Measurements from ENCODE around the gene SMOC2. TPM values are rescaled to one million over a fixed set of nuclear protein-coding genes. Genes with fewer than 3 reads are reported as not detected.

SMOC2 gene
- total and polyA plus RNA-seq, 2 of the 4 experiments (the other 2 are of a cell fraction) = not detected

DNA sequence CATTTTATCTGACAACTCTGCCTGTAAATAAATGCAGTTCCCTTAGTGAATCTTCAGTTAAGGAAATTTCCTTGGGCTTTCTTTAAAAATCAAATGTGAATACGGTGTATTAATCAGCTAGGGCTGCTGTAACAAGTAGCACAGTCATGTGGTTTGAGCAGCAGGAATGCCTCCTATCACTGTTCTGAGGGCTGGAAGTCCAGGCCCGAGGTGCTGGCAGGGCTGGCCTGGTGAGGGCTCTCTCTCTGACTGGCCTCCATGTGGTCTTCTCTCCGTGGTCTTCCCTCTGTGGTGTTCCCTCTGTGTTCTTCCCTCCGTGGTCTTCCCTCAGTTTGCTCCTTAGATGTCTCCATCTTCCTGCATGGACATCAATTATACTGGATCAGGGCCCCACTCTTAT is 124.1 kb downstream of the SMOC2 start:
- WGBS, 2 experiments (ENCODE audit: extremely low coverage in 2 of 2, insufficient read length in 1 of 2) = 33% methylated on average over 1 of the region's 4 CpGs; no CpG with 5 or more reads in 1 of the 2 experiments

More for the DNA sequence above, 124.1 kb downstream of the SMOC2 start:
- Histone ChIP-seq H3K4me1 (ENCODE audit: control insufficient read depth, insufficient read depth, low read length) (no peaks in the 10 kb centered on the region), H2BK20ac (ENCODE audit: low read depth, low read length) (no peak overlapping the region), H2AFZ (replicated peaks; ENCODE audit: low read length, poor library complexity) (no peak overlapping the region), H2AK5ac (ENCODE audit: low read depth, low read length) (no peak overlapping the region), H4K8ac (ENCODE audit: low read depth in 2 of 2, low read length in 2 of 2) (no peak overlapping the region), H2AK9ac (replicated peaks; ENCODE audit: low read depth, low read length, poor library complexity) (no peak overlapping the region), H4K5ac (ENCODE audit: low read depth, low read length) (no peak overlapping the region), H4K20me1 (ENCODE audit: insufficient read depth, low read length) (no peaks in the 10 kb centered on the region), H3K56ac (ENCODE audit: extremely low read depth, insufficient read depth, low read length) (no peak overlapping the region), H2BK15ac (ENCODE audit: low read depth, low read length) (no peak overlapping the region), H3K9ac (ENCODE audit: low read depth, low read length) (no peak overlapping the region), H3K9me3 (ENCODE audit: control insufficient read depth, insufficient read depth, low read length) (peaks cover 21% of the 10 kb centered on the region), H3K23ac (ENCODE audit: low read depth, low read length) (no peak overlapping the region), H2BK5ac (ENCODE audit: low read depth, low read length, poor library complexity, severe bottlenecking) (no peak overlapping the region), H3K79me1 (ENCODE audit: low read depth in 1 of 2, low read length in 2 of 2) (no peaks in the 10 kb centered on the region), H3K4ac (ENCODE audit: low read depth, low read length) (no peak overlapping the region), H3K36me3 (ENCODE audit: control insufficient read depth, insufficient read depth, low read length) (no peaks in the 10 kb centered on the region), H3K27me3 (ENCODE audit: control insufficient read depth, insufficient read depth, low read length) (no peaks in the 10 kb centered on the region), H3K18ac (ENCODE audit: low read depth, low read length) (no peak overlapping the region), H4K91ac (ENCODE audit: insufficient read depth, low read depth, low read length) (no peak overlapping the region), H3K4me2 (ENCODE audit: low read depth, low read length) (no peak overlapping the region), H3K27ac (ENCODE audit: insufficient read depth, low read length) (no peak overlapping the region), H3K4me3 (ENCODE audit: insufficient read depth, low read depth, low read length) (no peak overlapping the region), H3K9me1 (ENCODE audit: insufficient read depth, low read length) (no peaks in the 10 kb centered on the region), H3K14ac (replicated peaks; ENCODE audit: low read depth, low read length) (no peak overlapping the region), H2BK120ac (ENCODE audit: low read depth, low read length) (no peak overlapping the region)
- DNase-seq = no peak
- ChIA-PET CTCF (no interaction called here), POLR2A (ENCODE audit: unreplicated experiment) (no interaction called here)
- TF ChIP-seq SMC3 (IDR thresholded peaks at IDR 0.05; ENCODE audit: low read depth, low read length) (no peak), MXI1 (IDR thresholded peaks at IDR 0.05; ENCODE audit: borderline replicate concordance, low read depth, low read length) (no peak), RCOR1 (IDR thresholded peaks at IDR 0.05; ENCODE audit: insufficient replicate concordance, low read length) (no peak), MAFK (IDR thresholded peaks at IDR 0.05; ENCODE audit: low read depth, low read length) (no peak), NFE2L2 (IDR thresholded peaks at IDR 0.05; ENCODE audit: low read depth, low read length) (no peak), RFX5 (IDR thresholded peaks at IDR 0.05; ENCODE audit: low read depth, low read length) (no peak), MAZ (IDR thresholded peaks at IDR 0.05; ENCODE audit: borderline replicate concordance, low read depth, low read length) (no peak), POLR2A (IDR thresholded peaks at IDR 0.05; ENCODE audit: low read depth, low read length) (no peak), FOS (IDR thresholded peaks at IDR 0.05; ENCODE audit: low read depth, low read length) (no peak), CEBPB (IDR thresholded peaks at IDR 0.05; ENCODE audit: low read depth, low read length) (no peak), RAD21 (IDR thresholded peaks at IDR 0.05; ENCODE audit: low read length) (no peak), CHD1 (IDR thresholded peaks at IDR 0.05; ENCODE audit: low read depth, low read length) (no peak), BHLHE40 (IDR thresholded peaks at IDR 0.05; ENCODE audit: low read depth, low read length) (no peak)
- TF ChIP-seq, protein P1, sequence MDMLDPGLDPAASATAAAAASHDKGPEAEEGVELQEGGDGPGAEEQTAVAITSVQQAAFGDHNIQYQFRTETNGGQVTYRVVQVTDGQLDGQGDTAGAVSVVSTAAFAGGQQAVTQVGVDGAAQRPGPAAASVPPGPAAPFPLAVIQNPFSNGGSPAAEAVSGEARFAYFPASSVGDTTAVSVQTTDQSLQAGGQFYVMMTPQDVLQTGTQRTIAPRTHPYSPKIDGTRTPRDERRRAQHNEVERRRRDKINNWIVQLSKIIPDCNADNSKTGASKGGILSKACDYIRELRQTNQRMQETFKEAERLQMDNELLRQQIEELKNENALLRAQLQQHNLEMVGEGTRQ (IDR thresholded peaks at IDR 0.05; ENCODE audit: low read depth, low read length) = no peak
- TF ChIP-seq, protein P2, sequence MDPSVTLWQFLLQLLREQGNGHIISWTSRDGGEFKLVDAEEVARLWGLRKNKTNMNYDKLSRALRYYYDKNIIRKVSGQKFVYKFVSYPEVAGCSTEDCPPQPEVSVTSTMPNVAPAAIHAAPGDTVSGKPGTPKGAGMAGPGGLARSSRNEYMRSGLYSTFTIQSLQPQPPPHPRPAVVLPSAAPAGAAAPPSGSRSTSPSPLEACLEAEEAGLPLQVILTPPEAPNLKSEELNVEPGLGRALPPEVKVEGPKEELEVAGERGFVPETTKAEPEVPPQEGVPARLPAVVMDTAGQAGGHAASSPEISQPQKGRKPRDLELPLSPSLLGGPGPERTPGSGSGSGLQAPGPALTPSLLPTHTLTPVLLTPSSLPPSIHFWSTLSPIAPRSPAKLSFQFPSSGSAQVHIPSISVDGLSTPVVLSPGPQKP (IDR thresholded peaks at IDR 0.05; ENCODE audit: borderline replicate concordance, low read depth, low read length) = no peak
- TF ChIP-seq, protein P3, sequence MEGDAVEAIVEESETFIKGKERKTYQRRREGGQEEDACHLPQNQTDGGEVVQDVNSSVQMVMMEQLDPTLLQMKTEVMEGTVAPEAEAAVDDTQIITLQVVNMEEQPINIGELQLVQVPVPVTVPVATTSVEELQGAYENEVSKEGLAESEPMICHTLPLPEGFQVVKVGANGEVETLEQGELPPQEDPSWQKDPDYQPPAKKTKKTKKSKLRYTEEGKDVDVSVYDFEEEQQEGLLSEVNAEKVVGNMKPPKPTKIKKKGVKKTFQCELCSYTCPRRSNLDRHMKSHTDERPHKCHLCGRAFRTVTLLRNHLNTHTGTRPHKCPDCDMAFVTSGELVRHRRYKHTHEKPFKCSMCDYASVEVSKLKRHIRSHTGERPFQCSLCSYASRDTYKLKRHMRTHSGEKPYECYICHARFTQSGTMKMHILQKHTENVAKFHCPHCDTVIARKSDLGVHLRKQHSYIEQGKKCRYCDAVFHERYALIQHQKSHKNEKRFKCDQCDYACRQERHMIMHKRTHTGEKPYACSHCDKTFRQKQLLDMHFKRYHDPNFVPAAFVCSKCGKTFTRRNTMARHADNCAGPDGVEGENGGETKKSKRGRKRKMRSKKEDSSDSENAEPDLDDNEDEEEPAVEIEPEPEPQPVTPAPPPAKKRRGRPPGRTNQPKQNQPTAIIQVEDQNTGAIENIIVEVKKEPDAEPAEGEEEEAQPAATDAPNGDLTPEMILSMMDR (conservative IDR thresholded peaks at IDR 0.05; ENCODE audit: low read depth, low read length) = no peak
- in situ Hi-C loops (cut with MboI; ENCODE audit: low sequenced_read_pairs) = no loop called here
- dilution Hi-C loops (cut with HindIII; ENCODE audit: low sequenced_read_pairs, unreplicated experiment) = no loop called here
- BruUV-seq (replicated peaks) = no TSS peak
- intact Hi-C loops (cut with micrococcal nuclease) = no loop called here
- no peak for ATAC-seq (ENCODE audit: low read depth)

All from IMR-90 (cell line).